Body of pancreas (tissue), 4 donors: ENCODE results near the gene SH3RF2. TPM values are rescaled to one million over a fixed set of nuclear protein-coding genes. Genes with fewer than 3 reads are reported as not detected.

Experiments used
- ATAC-seq: fragments of 150-250 bp; one replicate; pipeline ENCODE4 v1.9.1; 2016
- DNase-seq, 4 donors: peaks; one replicate each; pipeline ENCODE4 v3.0.0-alpha.2; 2019
- H3K27ac ChIP-seq, 4 donors: fragments of 200-600 bp; sonication (generic); 1 replicate in 3 of 4; 2 replicates in 1 of 4; pipeline versions ENCODE4 v1.5.1 to v1.6.1; 2016 to 2019; ENCODE audit warnings: mild to moderate bottlenecking in 1 of 4, mixed read lengths in 1 of 4, moderate library complexity in 1 of 4
- H3K27me3 ChIP-seq, 2 donors: fragments of 200-600 bp; sonication (generic); one replicate each; pipeline ENCODE4 v1.6.0; 2016; ENCODE audit warnings: mild to moderate bottlenecking in 1 of 2
- H3K36me3 ChIP-seq, 2 donors: fragments of 200-600 bp; sonication (generic); replicated peaks in 1 of 2; 2 replicates each; pipeline ENCODE4 v1.5.1; 2016; ENCODE audit warnings: low read depth in 2 of 2; ENCODE audit not compliant: insufficient read depth in 1 of 2
- H3K4me1 ChIP-seq: fragments of 200-600 bp; sonication (generic); one replicate; pipeline ENCODE4 v1.6.0; 2016
- H3K4me3 ChIP-seq, 2 donors: fragments of 200-600 bp; sonication (generic); 1 replicate in 1 of 2; 2 replicates in 1 of 2; pipeline ENCODE4 v1.5.1; 2016 to 2019
- H3K9me3 ChIP-seq, 3 donors: fragments of 200-600 bp; sonication (generic); 1 replicate in 2 of 3; 2 replicates in 1 of 3; pipeline ENCODE4 v1.5.1; 2016
- CTCF ChIP-seq, 7 experiments: fragments of 450-650 bp in 4 of 7; fragments of 200-600 bp in 3 of 7; sonication (generic) in 3 of 7; IDR thresholded peaks; one replicate each; pipeline ENCODE4 v1.5.1; 2016 to 2019; ENCODE audit warnings: antibody characterized with exemption in 7 of 7
- POLR2A ChIP-seq, 3 donors: fragments of 450-650 bp; IDR thresholded peaks; one replicate each; pipeline ENCODE4 v1.6.1; 2016; ENCODE audit warnings: antibody characterized with exemption in 3 of 3, mild to moderate bottlenecking in 2 of 3
- WGBS, 2 donors: methylation state at CpG; one replicate each; pipeline ENCODE4 v1.1.5; 2017; 5-methylcytosine and 5-hydroxymethylcytosine counted together
- intact Hi-C: fragments of 100-400 bp; cut with DNase I; formaldehyde crosslinking; loops from one replicate; pipeline ENCODE4 v1.15.1; 2023
- total RNA-seq, 2 donors: library from RNA; depleted of rRNA; stranded (reverse); fragments of >200 nt; gene quantifications; one replicate each; pipeline ENCODE4 v1.1.0, GENCODE V29; 2016

SH3RF2 gene
- total RNA-seq, 2 donors from 2014 or later = 14.8 to 25.7 TPM

- no peaks in the 10 kb centered on the region for H3K36me3 ChIP-seq
- no peaks in the 10 kb centered on the region for H3K4me1 ChIP-seq
- TF ChIP-seq CTCF (IDR thresholded peaks at IDR 0.05) = no peak
- no peak for TF ChIP-seq POLR2A (IDR thresholded peaks at IDR 0.05)
- DNase-seq (no peak), ATAC-seq (no peak)
- intact Hi-C loops = no loop called here
- no peak overlapping the region for H3K27ac ChIP-seq
- no peaks in the 10 kb centered on the region for H3K27me3 ChIP-seq
- H3K4me3 ChIP-seq = no peak overlapping the region
- H3K9me3 ChIP-seq = no peaks in the 10 kb centered on the region
Observed at GRCh38 chr5:146089287-146089686, 152.9 kb downstream of the SH3RF2 start.

DNA sequence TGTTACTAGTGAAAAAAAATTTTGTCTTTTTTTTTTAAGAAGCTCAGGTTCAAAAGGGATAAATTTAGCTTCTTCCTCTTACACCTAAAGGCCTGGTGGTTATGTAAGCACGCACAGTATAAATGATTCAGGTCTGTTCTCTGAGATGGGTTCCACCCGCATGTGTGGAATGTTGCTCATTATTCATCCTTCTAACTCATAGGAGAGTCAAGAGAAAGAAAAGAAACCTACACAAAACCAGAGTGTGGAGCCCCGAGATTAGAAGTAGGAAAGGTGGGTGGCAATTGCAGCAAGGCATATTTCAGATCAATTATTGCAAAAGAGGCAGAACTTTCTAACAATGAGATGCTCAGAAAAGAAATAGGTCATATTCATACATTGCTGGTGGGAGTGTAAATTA, 155.5 kb downstream of the SH3RF2 start:
- intact Hi-C loops = no loop called here
- Histone ChIP-seq H3K27me3 (no peaks in the 10 kb centered on the region), H3K4me1 (no peaks in the 10 kb centered on the region), H3K4me3 (no peak overlapping the region), H3K9me3 (no peaks in the 10 kb centered on the region), H3K27ac (no peak overlapping the region), H3K36me3 (no peaks in the 10 kb centered on the region)
- DNase-seq (no peak), ATAC-seq (no peak)
- TF ChIP-seq CTCF (IDR thresholded peaks at IDR 0.05) (no peak), POLR2A (IDR thresholded peaks at IDR 0.05) (no peak)
- 91% methylated on average over 3 of the region's 3 CpGs for WGBS, 2 donors

DNA sequence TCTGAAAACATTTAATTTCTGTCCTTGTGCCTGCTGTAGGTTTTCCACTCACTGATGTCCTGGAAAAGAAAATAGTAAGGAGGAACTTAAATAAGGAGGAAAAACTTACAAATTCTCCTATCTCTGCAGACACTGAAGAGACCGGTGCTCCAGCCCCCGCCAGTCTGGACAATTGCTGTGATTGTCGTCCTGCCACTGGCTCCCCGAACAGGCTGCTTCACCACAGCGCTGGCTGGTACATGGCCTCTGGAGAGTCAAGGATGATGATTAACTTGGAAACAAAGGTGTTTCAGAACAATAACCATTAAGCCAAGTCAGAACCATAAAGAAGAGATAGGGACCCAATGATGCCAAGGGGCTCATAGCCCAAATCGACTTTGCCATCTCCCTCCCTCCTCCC, 161.7 kb downstream of the SH3RF2 start:
- no peaks in the 10 kb centered on the region for H3K9me3 ChIP-seq
- TF ChIP-seq CTCF (IDR thresholded peaks at IDR 0.05) (no peak), POLR2A (IDR thresholded peaks at IDR 0.05) (no peak)
- intact Hi-C loops = no loop called here
- ATAC-seq (no peak), DNase-seq (no peak)
- H3K27ac ChIP-seq = no peak overlapping the region
- H3K4me1 ChIP-seq = no peaks in the 10 kb centered on the region
- WGBS, 2 donors = 71 to 85% methylated on average over 6 of the region's 6 CpGs
- no peaks in the 10 kb centered on the region for H3K27me3 ChIP-seq
- H3K36me3 ChIP-seq = no peaks in the 10 kb centered on the region
- no peak overlapping the region for H3K4me3 ChIP-seq

- Histone ChIP-seq H3K4me1 (no peaks in the 10 kb centered on the region), H3K4me3 (no peak overlapping the region), H3K36me3 (no peaks in the 10 kb centered on the region), H3K27me3 (no peaks in the 10 kb centered on the region), H3K9me3 (no peaks in the 10 kb centered on the region), H3K27ac (no peak overlapping the region)
- WGBS, 2 donors = 70 to 84% methylated on average over 2 of the region's 2 CpGs
- DNase-seq = no peak
- TF ChIP-seq CTCF (IDR thresholded peaks at IDR 0.05) (no peak), POLR2A (IDR thresholded peaks at IDR 0.05) (no peak)
- intact Hi-C loops = no loop called here
- no peak for ATAC-seq
Observed at GRCh38 chr5:146101646-146102045, 165.3 kb downstream of the SH3RF2 start.

GRCh38 chr5:146103594-146103993, 167.2 kb downstream of the SH3RF2 start:
- Histone ChIP-seq H3K4me1 (no peaks in the 10 kb centered on the region), H3K27me3 (no peaks in the 10 kb centered on the region), H3K36me3 (no peaks in the 10 kb centered on the region), H3K27ac (no peak overlapping the region), H3K9me3 (no peaks in the 10 kb centered on the region), H3K4me3 (no peak overlapping the region)
- intact Hi-C loops = no loop called here
- DNase-seq (no peak), ATAC-seq (no peak)
- 18 to 97% methylated on average over 1 of the region's 1 CpG for WGBS, 2 donors
- no peak for TF ChIP-seq CTCF (IDR thresholded peaks at IDR 0.05)
- no peak for TF ChIP-seq POLR2A (IDR thresholded peaks at IDR 0.05)
